HepG2 (cell line): Measurements from ENCODE around the gene LIM2. TPM values are rescaled to one million over a fixed set of nuclear protein-coding genes. Genes with fewer than 3 reads are reported as not detected.

Experiments used
- ATAC-seq: fragments of 200-7000 bp; cut with Tn5 transposase; 3 replicates; pipeline ENCODE4 v1.9.1; 2020; ENCODE audit warnings: mild to moderate bottlenecking, moderate library complexity
- BruUV-seq: library from RNA; stranded (reverse); fragments of 400-500 nt; replicated peaks from 2 replicates; lab custom pipeline; 2021; lab: Mats Ljungman, UMichigan
- CTCF ChIA-PET: fragments of 300-600 bp; formaldehyde crosslinking; extraction: SDS; loops from one replicate; lab custom pipeline; 2021; ENCODE audit warnings: low total read pairs, inconsistent platforms, low intra/inter-chr PET ratio; lab: Yijun Ruan, JAX
- POLR2A ChIA-PET: fragments of 350-600 bp; sonication (Branson Sonifier 250); formaldehyde crosslinking; loops from one replicate; lab custom pipeline; 2020; ENCODE audit warnings: antibody characterized with exemption, inconsistent platforms; lab: Yijun Ruan, JAX
- DNase-seq: peaks from one replicate; pipeline ENCODE4 v3.0.0-alpha.2; 2015; ENCODE audit warnings: low spot score
- FAIRE-seq: peaks from 3 replicates; lab custom pipeline; 2011; peaks lifted over from hg19 to GRCh38; lab: Jason Lieb, UNC
- H2AFZ ChIP-seq: one replicate; pipeline ENCODE4 v1.6.1; 2011; ENCODE audit warnings: low read length, inconsistent platforms
- H3K27ac ChIP-seq: fragments of 300-600 bp; 3 replicates; pipeline ENCODE4 v1.8.0; 2011; ENCODE audit warnings: mixed run types, mild to moderate bottlenecking, mixed read lengths, low read length, inconsistent platforms; ENCODE audit not compliant: insufficient read depth; ENCODE audit errors: extremely low read length
- H3K27me3 ChIP-seq, 2 experiments: fragments of 200-600 bp in 1 of 2; 2 replicates in 1 of 2; 3 replicates in 1 of 2; pipeline versions ENCODE4 v1.6.0 to v1.8.0; 2011; ENCODE audit warnings: low read length in 2 of 2, mild to moderate bottlenecking in 2 of 2, moderate library complexity in 2 of 2, inconsistent platforms in 1 of 2; ENCODE audit not compliant: insufficient read depth in 2 of 2, control insufficient read depth in 1 of 2
- H3K36me3 ChIP-seq, 2 experiments: fragments of 200-600 bp in 1 of 2; replicated peaks in 1 of 2; 2 replicates in 1 of 2; 3 replicates in 1 of 2; pipeline versions ENCODE4 v1.5.1 to v1.8.0; 2011; ENCODE audit warnings: low read length in 2 of 2, inconsistent platforms in 1 of 2; ENCODE audit not compliant: insufficient read depth in 2 of 2, control insufficient read depth in 1 of 2
- H3K4me1 ChIP-seq: 2 replicates; pipeline ENCODE4 v1.5.1; 2012; ENCODE audit warnings: low read length, inconsistent platforms; ENCODE audit not compliant: insufficient read depth
- H3K4me2 ChIP-seq: 2 replicates; pipeline ENCODE4 v1.6.0; 2011; ENCODE audit warnings: low read depth, low read length, inconsistent platforms
- H3K4me3 ChIP-seq, 3 experiments: fragments of 200-600 bp in 1 of 3; sonication (generic), shearing (Covaris generic) in 1 of 3; replicated peaks in 1 of 3; 2 replicates each; pipeline ENCODE4 v1.5.1; 2011 to 2016; ENCODE audit warnings: low read length in 3 of 3, inconsistent platforms in 2 of 3, low read depth in 2 of 3, mild to moderate bottlenecking in 2 of 3, control low read depth in 1 of 3, mixed read lengths in 1 of 3; ENCODE audit not compliant: insufficient read depth in 1 of 3
- H3K79me2 ChIP-seq: one replicate; pipeline ENCODE4 v1.6.1; 2011; ENCODE audit warnings: low read length, inconsistent platforms; ENCODE audit not compliant: insufficient read depth
- H3K9ac ChIP-seq: 2 replicates; pipeline ENCODE4 v1.6.0; 2011; ENCODE audit warnings: mild to moderate bottlenecking, low read depth, low read length, inconsistent platforms; ENCODE audit not compliant: insufficient read depth
- H3K9me3 ChIP-seq: 2 replicates; pipeline ENCODE4 v1.5.1; 2012; ENCODE audit warnings: mild to moderate bottlenecking, low read length
- H4K20me1 ChIP-seq: 2 replicates; pipeline ENCODE4 v1.6.0; 2011; ENCODE audit warnings: inconsistent platforms, mild to moderate bottlenecking, low read length, moderate library complexity; ENCODE audit not compliant: insufficient read depth
- ERF ChIP-seq: IDR thresholded peaks from 2 replicates; pipeline ENCODE4 v1.6.1; 2018; ENCODE audit warnings: missing biosample characterization, missing genetic modification reagents
- HNRNPLL ChIP-seq: fragments of 200-400 bp; formaldehyde crosslinking; IDR thresholded peaks from 2 replicates; pipeline ENCODE4 v1.6.1; 2017; ENCODE audit warnings: mild to moderate bottlenecking, low read depth, low read length; ENCODE audit not compliant: poor library complexity, severe bottlenecking
- HOXA9 ChIP-seq: sonication (generic); formaldehyde crosslinking; IDR thresholded peaks from 2 replicates; pipeline ENCODE4 v1.8.1; 2022; ENCODE audit warnings: missing genetic modification reagents, mild to moderate bottlenecking, moderate library complexity, borderline replicate concordance
- KLF12 ChIP-seq: sonication (generic); formaldehyde crosslinking; IDR thresholded peaks from 2 replicates; pipeline ENCODE4 v1.4.0; 2020; ENCODE audit warnings: missing genetic modification reagents, borderline replicate concordance
- REPIN1 ChIP-seq: sonication (generic); formaldehyde crosslinking; IDR thresholded peaks from 2 replicates; pipeline ENCODE4 v1.8.0; 2022; ENCODE audit warnings: missing genetic modification reagents, low read depth, mild to moderate bottlenecking, borderline replicate concordance
- SOX6 ChIP-seq, 2 experiments: fragments of 450-650 bp in 1 of 2; sonication (generic) in 1 of 2; formaldehyde crosslinking in 1 of 2; IDR thresholded peaks; 2 replicates each; pipeline versions ENCODE4 v1.4.0 to v1.6.1; 2017 to 2020; ENCODE audit warnings: antibody characterized with exemption in 1 of 2, mild to moderate bottlenecking in 1 of 2, missing genetic modification reagents in 1 of 2
- STAT6 ChIP-seq: sonication (generic); formaldehyde crosslinking; IDR thresholded peaks from 2 replicates; pipeline ENCODE4 v1.4.0; 2020; ENCODE audit warnings: missing genetic modification reagents, mild to moderate bottlenecking, borderline replicate concordance
- THAP11 ChIP-seq: IDR thresholded peaks from 2 replicates; pipeline ENCODE4 v1.6.1; 2016; ENCODE audit warnings: missing biosample characterization, missing genetic modification reagents
- ZBTB20 ChIP-seq: sonication (generic); formaldehyde crosslinking; IDR thresholded peaks from 2 replicates; pipeline ENCODE4 v1.8.1; 2023; ENCODE audit warnings: missing genetic modification reagents, low read depth, mild to moderate bottlenecking, borderline replicate concordance
- ZFP91 ChIP-seq: sonication (generic); formaldehyde crosslinking; IDR thresholded peaks from 2 replicates; pipeline ENCODE4 v1.9.0; 2022; ENCODE audit warnings: missing genetic modification reagents, mild to moderate bottlenecking, borderline replicate concordance
- ZNF607 ChIP-seq: sonication (generic); formaldehyde crosslinking; IDR thresholded peaks from 2 replicates; pipeline ENCODE4 v1.5.1; 2020; ENCODE audit warnings: missing genetic modification reagents, mild to moderate bottlenecking, borderline replicate concordance
- ZNF770 ChIP-seq: sonication (generic); formaldehyde crosslinking; IDR thresholded peaks from 2 replicates; pipeline ENCODE4 v1.5.0; 2020; ENCODE audit warnings: mild to moderate bottlenecking, missing genetic modification reagents
- WGBS: methylation state at CpG from one replicate; pipeline ENCODE4 v1.1.6; 2017; ENCODE audit warnings: low lambda C conversion rate; 5-methylcytosine and 5-hydroxymethylcytosine counted together
- in situ Hi-C: cut with HindIII; loops from 2 replicates; pipeline ENCODE4 v1.10.0; 2017; ENCODE audit warnings: low pct_unique_long_range_greater_than_20kb; ENCODE audit not compliant: extremely low pct_ligation_motif_present
- intact Hi-C: fragments of 100-400 bp; cut with micrococcal nuclease; formaldehyde crosslinking; loops from one replicate; pipeline ENCODE4 v1.10.0; 2022; ENCODE audit not compliant: unreplicated experiment
- polyA plus RNA-seq, 8 experiments: library from polyadenylated mRNA; depleted of rRNA in 3 of 8; stranded (reverse) in 7 of 8; unstranded in 1 of 8; fragments of >200 nt; fragmentation: Illumina TruSeq in 4 of 8; extraction: Trizol in 4 of 8; gene quantifications; 2 replicates each; pipeline versions ENCODE4 v1.2.1 to v1.2.3, GENCODE V29; 2011 to 2016; ENCODE audit warnings: low read depth in 4 of 8, missing spikeins in 1 of 8, mixed read lengths in 1 of 8; ENCODE audit not compliant: insufficient read depth in 1 of 8
- total RNA-seq, 5 experiments: library from RNA; depleted of rRNA; stranded (reverse); fragments of >200 nt; fragmentation: Illumina TruSeq; extraction: Trizol; gene quantifications; 2 replicates each; pipeline ENCODE4 v1.2.3, GENCODE V29; 2016; ENCODE audit warnings: low read depth in 1 of 5

The LIM2 gene
- total and polyA plus RNA-seq, 2 of the 13 experiments (the other 11 are each of a cell fraction or from before 2014, with no cell fraction given), result 1.3 TPM; not detected in 1

GRCh38 chr19:51342631-51343569, 44.9 kb downstream of the LIM2 start:
- intact Hi-C loops, result no loop called here
- peak overlapping the region; percentile 71 for H3K4me2 ChIP-seq
- H3K27me3 ChIP-seq, result no peaks in the 10 kb centered on the region
- no peaks in the 10 kb centered on the region for H3K9me3 ChIP-seq
- peaks cover 28% of the 10 kb centered on the region; the same call in 1 of the 2 replicates for H4K20me1 ChIP-seq
- DNase-seq, result no peak
- ATAC-seq, result peak; percentile 12
- peaks cover 13 to 34% of the 10 kb centered on the region in 2 experiments for H3K36me3 ChIP-seq
- H3K9ac ChIP-seq, result peak overlapping the region; percentile 73
- H3K27ac ChIP-seq, result peak overlapping the region; percentile 67
- H3K4me3 ChIP-seq, result peak overlapping the region in 1 of 3 experiments; percentile 37; a peak in 1 of 6 replicates
- H3K4me1 ChIP-seq, result peaks cover 84% of the 10 kb centered on the region
- ChIA-PET POLR2A (interaction anchor here (1.3 to 6.9 kb wide), 10 partner anchors 8 to 52 kb away, joined by 3 to 211 read pairs (median 18); partner anchors contain the start of genes ETFB, LIM2 and NKG7), CTCF (no interaction called here)
- no TSS peak for BruUV-seq
- H2AFZ ChIP-seq, result no peak overlapping the region
- peak; percentile 63 for FAIRE-seq
- in situ Hi-C loops, result loop anchor here (5.0 kb wide), 1 partner anchor 54 kb away; no protein-coding TSS in a partner anchor
- peaks cover 6% of the 10 kb centered on the region for H3K79me2 ChIP-seq
- 46% methylated on average over 9 of the region's 9 CpGs for WGBS
- TF ChIP-seq ZNF607 (no peak), ZNF770 (CRISPR knock-in tag) (no peak), ZBTB20 (CRISPR knock-in tag) (no peak), STAT6 (CRISPR knock-in tag) (no peak), REPIN1 (CRISPR knock-in tag) (0 out of 2 replicates have a peak, but pooled peaks have one; percentile 28), THAP11 (CRISPR knock-in tag) (no peak), ERF (CRISPR knock-in tag) (peak; percentile 9; the same call in 1 of the 2 replicates), SOX6 (IDR thresholded peaks at IDR 0.05) (no peak), SOX6 (CRISPR knock-in tag; IDR thresholded peaks at IDR 0.05) (no peak), KLF12 (CRISPR knock-in tag) (no peak), HNRNPLL (no peak), HOXA9 (CRISPR knock-in tag) (no peak), ZFP91 (CRISPR knock-in tag) (no peak)
